A673 (cell line): ENCODE data around the gene LINC00305. TPM values are rescaled to one million over a fixed set of nuclear protein-coding genes. Genes with fewer than 3 reads are reported as not detected.

Source experiments
- BruUV-seq: library from RNA; stranded (reverse); fragments of 400-500 nt; replicated peaks from 2 replicates; lab custom pipeline; 2021; lab: Mats Ljungman, UMichigan
- CTCF ChIA-PET: fragments of 300-600 bp; sonication (Branson Sonifier 250); formaldehyde crosslinking; loops from one replicate; lab custom pipeline; 2022; ENCODE audit warnings: antibody characterized with exemption; lab: Charles Lee
- POLR2A ChIA-PET: fragments of 300-600 bp; sonication (Branson Sonifier 250); formaldehyde crosslinking; loops from one replicate; lab custom pipeline; 2022; ENCODE audit warnings: antibody characterized with exemption; ENCODE audit not compliant: low non-redundant PET; lab: Charles Lee
- DNase-seq: peaks from one replicate; pipeline ENCODE4 v3.0.0-alpha.2; 2015; ENCODE audit warnings: low spot score
- H3K27ac ChIP-seq: fragments of 200-600 bp; sonication (generic); 2 replicates; pipeline ENCODE4 v1.5.1; 2016; ENCODE audit warnings: mixed run types, low read depth, mild to moderate bottlenecking, mixed read lengths, antibody characterized with exemption, low read length; ENCODE audit not compliant: poor library complexity, severe bottlenecking
- H3K27me3 ChIP-seq: fragments of 200-600 bp; sonication (generic); replicated peaks from 2 replicates; pipeline ENCODE4 v1.6.1; 2017; ENCODE audit warnings: mixed run types, low read depth, mild to moderate bottlenecking, mixed read lengths, antibody characterized with exemption, low read length; ENCODE audit not compliant: insufficient read depth, poor library complexity
- H3K36me3 ChIP-seq: fragments of 200-600 bp; sonication (generic); 2 replicates; pipeline ENCODE4 v1.6.1; 2016; ENCODE audit warnings: mixed run types, mild to moderate bottlenecking, mixed read lengths, antibody characterized with exemption, low read length; ENCODE audit not compliant: insufficient read depth, poor library complexity, severe bottlenecking
- H3K4me1 ChIP-seq: fragments of 200-600 bp; sonication (generic); 2 replicates; pipeline ENCODE4 v1.6.1; 2017; ENCODE audit warnings: mixed run types, mild to moderate bottlenecking, mixed read lengths, antibody characterized with exemption, low read length; ENCODE audit not compliant: insufficient read depth, poor library complexity, severe bottlenecking
- H3K4me3 ChIP-seq: fragments of 200-600 bp; sonication (generic); 2 replicates; pipeline ENCODE4 v1.5.1; 2016; ENCODE audit warnings: low read depth, mixed run types, mild to moderate bottlenecking, mixed read lengths, low read length; ENCODE audit not compliant: poor library complexity, severe bottlenecking
- H3K9me3 ChIP-seq: fragments of 200-600 bp; sonication (generic); 2 replicates; pipeline ENCODE4 v1.6.1; 2016; ENCODE audit warnings: mixed run types, low read depth, mild to moderate bottlenecking, mixed read lengths, antibody characterized with exemption, low read length; ENCODE audit not compliant: poor library complexity, severe bottlenecking
- EZH2 ChIP-seq: fragments of 200-600 bp; sonication (generic); IDR thresholded peaks from 2 replicates; pipeline ENCODE4 v1.6.1; 2017; ENCODE audit warnings: borderline replicate concordance, low read depth, mild to moderate bottlenecking, mixed read lengths, antibody characterized with exemption, low read length; ENCODE audit not compliant: poor library complexity, severe bottlenecking
- intact Hi-C: fragments of 100-400 bp; cut with micrococcal nuclease; formaldehyde crosslinking; loops from one replicate; pipeline ENCODE4 v1.10.0; 2022; ENCODE audit not compliant: unreplicated experiment
- total RNA-seq: library from RNA; stranded (reverse); gene quantifications from 2 replicates; pipeline ENCODE4 v1.2.3, GENCODE V29; 2021
- TF ChIP-seq, protein P1 (sequence below): fragments of 300-800, 200-600 bp; sonication (generic); conservative IDR thresholded peaks from 2 replicates; pipeline ENCODE4 v1.5.1; 2017; ENCODE audit warnings: low read depth, mild to moderate bottlenecking, antibody characterized with exemption, low read length, moderate library complexity, mixed read lengths

Gene LINC00305
- total RNA-seq, 1 experiment from 2014 or later, result not detected

DNA sequence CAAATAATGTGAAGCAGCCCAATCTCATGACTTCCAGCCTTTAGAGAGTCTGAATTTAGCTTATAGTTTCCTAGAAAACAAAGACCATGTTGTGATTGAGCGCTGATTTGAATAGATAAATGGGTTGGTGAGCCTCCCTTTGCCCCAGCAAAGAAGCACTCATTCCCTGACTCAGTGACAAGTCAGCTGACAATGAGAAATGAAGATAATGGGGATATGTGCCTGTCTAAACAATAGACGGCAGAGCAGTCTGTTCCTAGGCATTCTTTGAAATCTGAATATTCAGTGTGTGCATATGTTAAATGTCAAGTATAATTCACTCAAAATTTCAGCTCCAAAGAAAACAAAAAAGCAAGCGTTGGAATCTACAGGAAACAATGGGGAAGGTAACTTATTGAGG lies 34.8 kb upstream of the LINC00305 start:
- no TSS peak for BruUV-seq
- H3K9me3 ChIP-seq, result no peaks in the 10 kb centered on the region
- H3K4me3 ChIP-seq, result no peak overlapping the region
- TF ChIP-seq, protein P1, sequence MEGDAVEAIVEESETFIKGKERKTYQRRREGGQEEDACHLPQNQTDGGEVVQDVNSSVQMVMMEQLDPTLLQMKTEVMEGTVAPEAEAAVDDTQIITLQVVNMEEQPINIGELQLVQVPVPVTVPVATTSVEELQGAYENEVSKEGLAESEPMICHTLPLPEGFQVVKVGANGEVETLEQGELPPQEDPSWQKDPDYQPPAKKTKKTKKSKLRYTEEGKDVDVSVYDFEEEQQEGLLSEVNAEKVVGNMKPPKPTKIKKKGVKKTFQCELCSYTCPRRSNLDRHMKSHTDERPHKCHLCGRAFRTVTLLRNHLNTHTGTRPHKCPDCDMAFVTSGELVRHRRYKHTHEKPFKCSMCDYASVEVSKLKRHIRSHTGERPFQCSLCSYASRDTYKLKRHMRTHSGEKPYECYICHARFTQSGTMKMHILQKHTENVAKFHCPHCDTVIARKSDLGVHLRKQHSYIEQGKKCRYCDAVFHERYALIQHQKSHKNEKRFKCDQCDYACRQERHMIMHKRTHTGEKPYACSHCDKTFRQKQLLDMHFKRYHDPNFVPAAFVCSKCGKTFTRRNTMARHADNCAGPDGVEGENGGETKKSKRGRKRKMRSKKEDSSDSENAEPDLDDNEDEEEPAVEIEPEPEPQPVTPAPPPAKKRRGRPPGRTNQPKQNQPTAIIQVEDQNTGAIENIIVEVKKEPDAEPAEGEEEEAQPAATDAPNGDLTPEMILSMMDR, result no peak
- TF ChIP-seq EZH2, result no peak
- ChIA-PET POLR2A (no interaction called here), CTCF (no interaction called here)
- no peak overlapping the region for H3K27ac ChIP-seq
- no peaks in the 10 kb centered on the region for H3K36me3 ChIP-seq
- DNase-seq, result no peak
- intact Hi-C loops, result no loop called here
- no peaks in the 10 kb centered on the region for H3K4me1 ChIP-seq
- H3K27me3 ChIP-seq, result no peaks in the 10 kb centered on the region

GRCh38 chr18:64180617-64181016 lies 31.7 kb upstream of the LINC00305 start:
- ChIA-PET CTCF (no interaction called here), POLR2A (no interaction called here)
- no peaks in the 10 kb centered on the region for H3K9me3 ChIP-seq
- H3K36me3 ChIP-seq, result no peaks in the 10 kb centered on the region
- intact Hi-C loops, result no loop called here
- TF ChIP-seq EZH2, result no peak
- TF ChIP-seq, protein P1, result no peak
- H3K4me3 ChIP-seq, result no peak overlapping the region
- no peaks in the 10 kb centered on the region for H3K4me1 ChIP-seq
- BruUV-seq, result no TSS peak
- no peaks in the 10 kb centered on the region for H3K27me3 ChIP-seq
- peak; percentile 18 for DNase-seq
- H3K27ac ChIP-seq, result no peak overlapping the region

GRCh38 chr18:64180171-64180570 lies 31.3 kb upstream of the LINC00305 start:
- ChIA-PET POLR2A (no interaction called here), CTCF (no interaction called here)
- intact Hi-C loops, result no loop called here
- no peaks in the 10 kb centered on the region for H3K27me3 ChIP-seq
- H3K4me1 ChIP-seq, result no peaks in the 10 kb centered on the region
- H3K36me3 ChIP-seq, result no peaks in the 10 kb centered on the region
- TF ChIP-seq, protein P1, result no peak
- no peak for TF ChIP-seq EZH2
- H3K4me3 ChIP-seq, result no peak overlapping the region
- H3K9me3 ChIP-seq, result no peaks in the 10 kb centered on the region
- DNase-seq, result no peak
- no TSS peak for BruUV-seq
- no peak overlapping the region for H3K27ac ChIP-seq
